GM19455 (cell line): ENCODE results near the gene PRKCZ.

Experiments used
- ATAC-seq: cut with Tn5 transposase; IDR thresholded peaks from one replicate; pipeline ENCODE4 v1.9.1; 2021; ENCODE audit not compliant: unreplicated experiment

The PRKCZ gene

DNA sequence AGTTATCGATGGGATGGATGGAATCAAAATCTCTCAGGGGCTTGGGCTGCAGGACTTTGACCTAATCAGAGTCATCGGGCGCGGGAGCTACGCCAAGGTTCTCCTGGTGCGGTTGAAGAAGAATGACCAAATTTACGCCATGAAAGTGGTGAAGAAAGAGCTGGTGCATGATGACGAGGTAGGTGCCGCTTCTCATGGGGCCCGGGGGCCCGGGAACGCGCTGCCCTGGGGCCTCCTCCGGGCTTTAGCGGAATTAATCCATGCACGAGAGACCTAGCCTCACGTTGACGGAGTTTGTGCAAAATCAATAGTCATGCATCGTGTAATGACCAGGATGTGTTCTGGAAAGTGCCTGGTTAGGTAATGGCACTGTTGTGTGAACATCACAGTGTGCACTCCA, 100.6 kb downstream of the PRKCZ start:
- ATAC-seq = no peak

DNA sequence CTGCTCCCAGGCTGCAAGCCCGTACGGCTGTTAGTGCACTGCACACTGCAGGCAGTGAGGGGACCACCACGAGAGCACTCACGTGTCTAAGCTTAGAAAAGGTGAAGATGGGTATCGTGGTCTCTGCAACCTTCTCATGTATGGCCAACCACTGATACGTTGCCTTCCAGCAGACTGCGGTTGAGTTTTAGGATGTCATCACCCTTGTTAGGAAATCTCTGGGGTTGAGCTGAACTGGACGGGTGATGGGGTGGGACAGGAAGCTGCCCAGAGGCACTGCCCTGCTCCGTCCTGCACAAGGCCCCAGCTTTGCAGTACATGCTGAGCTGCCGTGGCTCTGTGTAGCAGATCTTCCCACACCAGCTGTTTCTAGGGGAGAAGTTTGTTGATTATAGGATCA, 101.0 kb downstream of the PRKCZ start:
- ATAC-seq = no peak

DNA sequence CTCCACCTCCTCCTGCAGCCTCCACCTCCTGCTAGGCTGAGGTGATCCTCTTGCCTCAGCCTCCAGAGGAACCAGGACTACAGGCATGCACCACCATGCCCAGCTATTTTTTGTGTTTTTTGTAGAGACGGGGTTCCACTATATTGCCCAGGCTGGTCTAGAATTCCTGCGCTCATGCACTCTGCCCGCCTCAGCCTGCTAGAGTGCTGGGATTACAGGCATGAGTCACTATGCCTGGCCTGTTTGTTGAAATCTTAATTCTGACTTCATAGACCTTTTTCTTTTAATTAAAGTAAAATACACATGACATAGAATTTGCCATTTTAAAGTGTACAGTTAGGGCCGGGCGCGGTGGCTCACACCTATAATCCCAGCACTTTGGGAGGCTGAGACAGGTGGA, 101.7 kb downstream of the PRKCZ start:
- ATAC-seq = no peak

DNA sequence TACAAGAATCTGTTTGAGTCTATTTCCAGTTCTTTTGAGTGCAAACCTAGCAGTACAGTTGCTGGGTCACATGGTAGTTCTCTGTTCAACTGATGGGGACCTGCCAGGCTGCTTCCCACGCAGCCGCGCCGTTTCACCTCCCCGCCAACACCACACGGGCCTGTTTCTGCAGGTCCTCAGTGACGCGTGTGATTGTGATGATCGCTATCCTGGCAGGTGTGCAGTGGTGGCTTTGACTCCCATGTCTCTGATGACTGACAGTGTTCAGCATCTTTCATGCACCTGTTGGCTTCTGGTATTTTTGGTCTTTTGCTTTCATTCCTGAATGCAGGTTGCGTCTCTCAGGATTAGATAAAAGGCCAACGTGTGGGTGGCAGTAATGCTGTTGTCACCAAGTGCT, 102.7 kb downstream of the PRKCZ start:
- no peak for ATAC-seq

DNA sequence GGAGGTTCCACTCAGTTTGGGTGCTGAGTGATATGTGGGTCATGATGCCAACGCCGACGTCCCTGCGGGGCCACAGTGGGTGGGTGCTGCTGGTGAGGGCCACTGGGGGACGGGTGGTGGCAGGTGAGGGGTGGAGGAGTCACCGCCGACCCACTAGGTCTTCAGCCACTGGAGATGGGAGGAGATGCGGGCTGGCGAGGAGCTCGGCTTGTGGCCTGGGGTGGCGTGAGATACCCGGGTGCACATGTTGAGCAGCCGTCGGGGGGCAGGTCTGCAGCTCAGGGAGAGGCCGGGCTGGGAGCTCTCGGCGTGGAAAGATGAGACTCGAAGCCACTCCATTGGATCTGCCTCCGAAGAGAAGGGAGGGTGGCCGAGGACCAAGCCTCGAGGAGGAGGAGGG, 103.8 kb downstream of the PRKCZ start:
- no peak for ATAC-seq

DNA sequence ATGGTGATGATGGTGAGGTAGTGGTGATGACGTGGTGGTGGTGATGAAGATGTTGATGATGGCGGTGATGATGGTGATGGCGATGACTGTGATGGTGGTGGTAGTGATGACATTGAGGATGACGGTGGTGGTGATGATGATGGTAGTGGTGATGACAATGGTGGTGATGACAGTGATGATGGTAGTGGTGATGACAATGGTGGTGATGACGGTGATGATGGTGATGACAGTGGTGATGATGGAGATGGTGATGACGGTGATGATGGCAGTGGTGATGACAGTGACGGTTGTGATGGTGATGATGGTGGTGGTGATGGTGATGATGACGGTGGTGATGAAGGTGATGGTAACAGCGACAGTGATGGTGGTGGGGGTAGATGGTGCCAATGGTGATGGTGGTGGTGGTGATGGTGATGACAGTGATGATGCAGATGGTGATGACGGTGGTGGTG, 105.0 kb downstream of the PRKCZ start:
- no peak for ATAC-seq

DNA sequence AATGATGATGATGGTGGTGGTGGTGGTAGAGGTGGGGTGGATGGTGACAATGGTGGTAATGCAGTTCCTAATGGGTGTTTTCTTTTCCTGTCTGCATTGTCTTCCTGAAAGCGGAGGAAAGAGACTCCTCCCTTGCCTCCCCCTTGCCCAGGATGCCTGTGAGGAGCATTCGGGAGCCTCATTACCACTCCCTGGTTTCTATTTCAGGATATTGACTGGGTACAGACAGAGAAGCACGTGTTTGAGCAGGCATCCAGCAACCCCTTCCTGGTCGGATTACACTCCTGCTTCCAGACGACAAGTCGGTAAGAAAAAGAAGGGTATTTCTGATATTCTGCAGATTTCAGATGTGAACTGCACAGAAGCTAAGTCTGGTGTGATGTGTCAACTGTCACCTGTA, 105.6 kb downstream of the PRKCZ start:
- ATAC-seq = no peak

DNA sequence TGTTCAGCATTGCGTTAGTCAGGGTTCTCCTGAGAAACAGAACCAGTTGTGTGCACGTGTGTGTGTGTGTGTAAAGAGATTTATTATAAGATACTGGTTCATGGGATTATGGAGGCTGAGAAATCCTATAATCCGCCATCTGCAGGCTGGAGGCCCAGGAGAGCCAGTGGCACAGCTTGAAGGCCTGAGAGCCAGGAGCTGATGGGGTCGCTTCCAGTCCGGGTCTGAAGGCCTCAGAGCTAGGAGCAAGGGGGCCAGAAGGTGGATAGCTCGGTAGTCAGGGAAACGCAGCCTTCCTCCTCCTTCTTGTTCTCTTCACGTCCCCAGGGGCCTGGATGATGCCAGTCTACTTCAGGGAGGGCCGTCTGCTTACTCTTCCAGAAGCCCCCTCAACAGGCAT, 106.7 kb downstream of the PRKCZ start:
- ATAC-seq = no peak

DNA sequence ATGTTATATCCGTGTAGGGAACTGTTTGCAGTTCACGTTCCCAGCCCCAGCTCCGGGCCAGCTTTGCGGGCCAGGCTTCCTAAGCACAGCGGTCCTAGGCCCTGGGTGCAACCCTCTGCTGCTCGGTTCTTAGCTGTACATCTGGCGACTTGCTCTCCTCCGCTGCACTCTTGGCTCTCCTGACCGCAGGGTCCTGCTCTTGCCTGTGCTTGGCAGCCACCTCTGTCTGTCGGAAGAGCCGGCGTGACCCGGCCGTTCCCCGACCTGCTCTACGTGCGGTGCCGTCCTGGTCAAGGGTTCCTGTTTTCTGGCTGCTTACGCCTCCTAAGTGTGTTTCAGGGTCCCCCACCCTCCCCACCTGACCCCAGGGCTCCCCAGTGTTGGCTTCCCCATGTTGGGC, 107.6 kb downstream of the PRKCZ start:
- no peak for ATAC-seq

DNA sequence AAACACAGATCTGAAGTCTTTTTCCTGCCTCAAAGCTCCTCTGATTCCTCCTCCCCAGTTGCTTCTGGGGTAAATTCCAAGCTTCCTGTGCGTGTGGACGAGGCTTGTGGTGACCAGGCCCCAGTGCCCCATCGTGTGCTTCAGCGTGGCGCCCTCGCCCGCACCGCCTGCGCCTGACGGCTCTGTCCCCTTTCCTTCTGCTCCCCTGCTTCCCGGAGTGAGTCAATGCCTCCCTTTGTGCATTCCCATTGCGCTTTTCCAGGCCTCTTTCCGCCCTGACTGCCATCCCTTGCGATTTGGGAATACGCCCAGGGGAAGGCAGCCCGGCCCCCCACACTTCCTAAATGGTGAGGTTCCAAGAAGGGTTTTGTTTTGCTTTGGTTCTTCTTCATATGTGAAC, 108.1 kb downstream of the PRKCZ start:
- no peak for ATAC-seq

DNA sequence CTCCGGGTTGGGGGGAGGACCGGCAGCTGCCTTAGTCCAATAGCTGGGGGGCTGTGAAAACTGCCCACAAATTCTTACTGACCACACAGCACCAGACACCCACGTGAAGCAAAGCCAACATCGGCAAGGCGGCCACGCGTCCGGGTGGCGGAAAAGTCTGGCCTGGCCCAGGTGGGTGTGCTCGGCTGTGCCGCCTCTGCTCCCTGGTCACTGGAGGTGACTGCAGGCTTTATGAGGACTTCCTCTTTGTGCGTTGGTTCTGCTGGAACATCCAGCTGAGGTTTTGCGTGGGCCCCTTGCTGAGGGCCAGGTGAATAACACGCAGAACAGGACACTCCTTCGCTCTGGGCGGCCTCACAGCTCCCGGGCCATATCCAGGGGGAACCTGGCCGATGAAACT, 108.9 kb downstream of the PRKCZ start:
- ATAC-seq = no peak

DNA sequence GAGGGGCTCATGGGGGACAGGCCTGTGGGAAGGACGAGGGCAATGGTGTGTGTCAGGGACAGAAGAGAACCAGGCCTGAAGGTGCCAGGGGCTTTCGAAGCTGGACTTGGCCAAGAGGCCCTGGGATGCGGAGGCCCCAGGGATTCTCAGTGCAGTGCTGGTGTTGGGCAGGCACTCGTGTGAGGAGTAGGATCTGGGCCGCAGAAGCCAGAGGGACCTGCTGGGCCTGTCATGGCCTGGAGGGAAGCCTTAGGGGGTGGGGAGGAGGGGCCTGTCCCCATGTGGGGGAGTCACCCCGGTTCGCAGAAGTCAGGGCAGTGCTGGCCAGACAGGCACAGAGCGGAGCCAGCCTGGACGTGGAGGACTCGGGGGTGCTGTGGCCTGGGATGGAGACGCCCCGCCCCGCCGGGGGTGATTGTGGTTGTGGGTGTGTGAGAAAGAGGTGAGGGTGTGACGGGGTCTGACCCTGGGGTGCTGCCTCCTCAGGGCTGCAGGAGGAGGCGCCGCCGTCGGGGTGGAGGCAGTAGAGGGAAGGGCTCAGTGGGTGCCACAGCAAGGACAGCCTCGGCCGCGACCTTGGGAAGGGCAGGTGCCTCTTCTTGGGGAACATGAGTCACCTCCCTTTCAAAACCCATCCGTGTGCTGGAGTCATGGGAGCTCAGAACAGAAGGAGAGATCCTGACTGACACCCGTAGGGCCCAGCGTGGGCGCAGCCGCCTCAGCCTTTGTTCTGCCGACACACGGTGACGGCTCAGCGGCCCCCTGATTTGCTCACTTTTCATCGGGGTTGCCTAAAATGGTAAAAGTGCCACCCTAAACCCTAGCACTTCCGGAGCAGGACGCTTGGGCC, 110.5 kb downstream of the PRKCZ start:
- no peak for ATAC-seq

DNA sequence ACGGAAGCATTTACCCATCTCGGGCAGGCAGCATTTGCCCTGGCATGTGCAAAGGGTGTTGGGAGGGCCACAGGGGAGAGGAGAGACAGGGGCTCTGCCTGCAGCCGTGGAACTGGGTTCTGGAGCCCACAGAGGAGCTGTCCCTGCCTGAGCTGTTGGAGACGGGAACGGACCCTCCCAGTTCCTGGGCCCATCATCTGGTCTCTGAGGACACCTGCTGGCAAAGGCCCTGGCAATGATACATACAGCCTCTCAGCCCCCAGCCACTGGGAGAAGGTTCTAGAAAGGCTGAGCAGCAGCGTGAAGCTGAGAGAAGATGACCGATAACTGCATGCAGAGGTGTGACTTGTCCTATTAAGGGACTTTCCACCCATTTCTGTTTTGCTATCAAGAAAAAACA, 113.0 kb downstream of the PRKCZ start:
- no peak for ATAC-seq

DNA sequence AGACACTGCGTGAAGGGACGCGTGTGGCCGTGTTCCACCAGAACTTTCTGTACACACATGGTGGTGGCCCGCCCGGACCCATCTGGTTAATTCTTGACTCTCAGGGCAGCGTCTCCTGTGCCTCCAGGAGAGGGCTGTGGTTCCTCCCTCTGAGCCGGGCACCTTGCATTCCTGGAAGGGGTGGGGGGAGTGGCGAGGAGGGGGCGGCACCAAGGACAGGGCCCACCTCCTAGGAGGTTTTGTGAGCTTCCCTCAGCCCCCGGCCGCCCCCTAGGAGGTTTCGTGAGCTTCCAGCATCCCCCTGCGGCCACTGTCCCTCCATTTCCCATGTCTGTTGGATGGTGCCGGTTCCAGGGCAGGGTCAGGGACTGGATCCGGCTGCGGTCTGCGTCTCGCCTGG, 115.4 kb downstream of the PRKCZ start:
- ATAC-seq = no peak

DNA sequence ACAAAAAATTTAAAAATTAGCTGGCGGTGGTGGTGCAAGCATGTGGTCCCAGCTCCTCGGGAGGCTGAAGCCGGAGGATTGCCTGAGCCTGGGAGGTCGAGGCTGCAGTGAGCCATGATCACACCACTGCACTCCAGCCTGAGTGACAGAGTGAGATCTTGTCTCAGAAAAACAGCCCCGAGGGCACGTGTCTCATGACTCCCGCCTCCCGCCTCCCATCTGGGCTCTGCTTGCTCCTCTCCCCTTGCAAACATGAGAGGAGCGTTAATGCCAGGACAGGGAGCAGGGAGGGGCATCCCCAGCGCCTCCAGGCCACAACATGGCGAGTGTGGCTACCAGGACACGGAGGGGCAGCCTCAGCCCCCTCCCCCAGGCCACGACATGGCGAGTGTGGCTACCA, 116.0 kb downstream of the PRKCZ start:
- no peak for ATAC-seq

DNA sequence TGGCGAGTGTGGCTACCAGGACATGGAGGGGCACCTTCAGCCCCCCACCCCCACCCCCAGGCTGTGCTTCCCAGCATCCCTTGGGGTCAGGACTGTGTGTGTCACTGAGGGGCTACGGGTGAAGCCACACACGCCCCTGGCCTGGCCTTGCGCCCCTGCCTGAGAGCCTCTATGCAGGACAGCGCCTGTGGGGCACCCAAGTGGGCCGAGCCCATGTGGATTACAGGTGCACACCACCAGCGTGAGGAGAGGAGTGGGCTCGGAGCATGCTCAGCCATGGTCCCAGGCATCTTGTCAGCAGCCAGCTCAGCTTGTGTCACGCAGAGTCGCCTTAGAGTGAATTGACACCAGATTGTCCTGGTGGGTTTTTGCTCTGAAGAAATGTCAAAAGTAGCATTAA, 116.5 kb downstream of the PRKCZ start:
- ATAC-seq = no peak

DNA sequence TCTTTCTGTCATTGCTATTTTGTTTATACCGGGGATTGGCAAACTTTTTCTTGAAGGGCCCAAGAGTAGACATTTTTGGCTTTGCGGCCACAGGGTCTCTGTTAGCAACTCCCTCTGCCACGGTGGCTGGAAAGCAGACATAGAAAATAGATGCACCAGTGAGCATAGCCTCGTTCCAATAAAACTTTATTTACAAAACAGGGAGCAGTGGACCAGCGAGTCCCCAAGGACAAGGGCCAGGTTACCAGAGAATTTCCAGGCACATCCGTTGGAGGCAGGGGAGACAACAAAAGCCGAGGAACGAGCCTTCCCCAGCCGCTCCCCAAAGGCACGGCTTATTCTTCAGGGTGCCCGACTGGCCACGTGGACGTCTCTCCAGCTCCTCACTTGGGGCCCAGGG, 117.9 kb downstream of the PRKCZ start:
- ATAC-seq = no peak

DNA sequence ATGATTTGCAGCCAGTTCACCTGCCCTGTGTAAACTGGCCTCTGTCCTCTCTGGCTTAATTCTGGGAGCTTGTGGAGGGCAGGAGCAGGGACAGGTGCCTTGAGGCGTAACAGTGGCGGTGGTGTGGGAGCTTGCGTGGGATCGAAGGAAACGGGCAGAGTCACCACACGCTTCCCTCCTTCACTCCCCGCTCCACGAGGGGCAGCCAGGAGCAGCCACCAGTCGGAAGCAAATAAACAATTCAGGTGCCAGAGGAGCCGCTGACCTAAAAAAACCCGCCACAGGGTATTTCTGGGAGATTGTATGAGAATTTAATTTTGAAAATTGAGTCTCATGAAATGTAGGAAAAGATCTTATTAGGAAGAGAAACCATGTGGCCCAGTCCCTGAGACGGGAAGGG, 118.3 kb downstream of the PRKCZ start:
- no peak for ATAC-seq

DNA sequence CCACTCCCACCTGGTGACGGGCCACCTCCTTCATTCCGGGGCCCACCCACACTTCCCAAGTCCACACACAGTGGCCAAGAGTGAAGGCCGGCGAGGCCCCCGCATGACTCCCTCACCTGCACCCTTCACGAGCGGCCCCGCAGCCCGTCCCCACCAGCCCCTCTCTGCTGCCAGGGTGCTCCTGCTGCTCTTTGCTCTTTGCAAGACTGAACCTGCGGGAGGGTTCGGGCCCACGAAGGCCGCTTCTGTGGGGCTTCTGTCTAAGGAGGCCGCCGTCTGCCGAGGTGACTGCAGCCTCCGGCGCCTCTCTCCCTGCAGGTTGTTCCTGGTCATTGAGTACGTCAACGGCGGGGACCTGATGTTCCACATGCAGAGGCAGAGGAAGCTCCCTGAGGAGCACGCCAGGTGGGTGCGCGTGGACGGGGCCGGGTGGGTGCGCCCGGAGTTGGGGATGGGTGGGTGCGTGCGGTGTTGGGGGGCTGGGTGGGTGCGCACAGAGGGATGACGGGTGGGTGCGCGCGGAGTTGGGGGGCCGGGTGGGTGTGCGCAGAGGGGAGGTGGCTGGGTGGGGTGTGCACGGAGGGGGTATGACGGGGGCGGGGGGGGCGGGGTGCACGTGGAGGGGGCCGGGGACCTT, 119.1 kb downstream of the PRKCZ start:
- ATAC-seq = no peak

DNA sequence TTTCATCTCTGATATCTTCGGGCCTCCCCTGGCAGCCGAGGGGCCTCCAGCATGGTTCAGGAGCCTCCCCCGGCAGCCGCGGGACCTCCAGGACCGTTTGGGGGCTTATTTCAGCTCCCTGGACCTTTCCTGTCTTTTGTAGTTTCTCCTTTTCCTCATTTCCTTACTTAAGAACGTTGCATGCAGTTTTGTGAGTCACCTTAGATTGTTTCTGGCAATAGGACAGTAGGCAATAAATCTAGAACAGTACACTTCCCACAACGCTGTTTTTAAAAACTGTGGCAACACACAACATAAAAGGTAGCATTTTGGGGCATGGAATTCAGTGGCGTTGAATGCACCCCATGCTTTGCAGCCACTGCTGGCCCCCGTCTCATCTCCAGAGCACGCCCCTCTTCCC, 120.0 kb downstream of the PRKCZ start:
- no peak for ATAC-seq

DNA sequence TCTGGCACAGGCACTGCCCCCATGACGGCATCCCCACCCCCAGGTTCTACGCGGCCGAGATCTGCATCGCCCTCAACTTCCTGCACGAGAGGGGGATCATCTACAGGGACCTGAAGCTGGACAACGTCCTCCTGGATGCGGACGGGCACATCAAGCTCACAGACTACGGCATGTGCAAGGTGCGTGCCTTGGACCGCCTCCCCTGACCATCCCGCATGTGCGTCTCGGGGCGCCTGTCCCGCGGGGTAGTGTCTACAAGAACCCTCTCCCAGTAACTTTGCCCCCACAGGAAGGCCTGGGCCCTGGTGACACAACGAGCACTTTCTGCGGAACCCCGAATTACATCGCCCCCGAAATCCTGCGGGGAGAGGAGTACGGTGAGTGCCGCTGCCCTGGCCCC, 121.8 kb downstream of the PRKCZ start:
- ATAC-seq = no peak

DNA sequence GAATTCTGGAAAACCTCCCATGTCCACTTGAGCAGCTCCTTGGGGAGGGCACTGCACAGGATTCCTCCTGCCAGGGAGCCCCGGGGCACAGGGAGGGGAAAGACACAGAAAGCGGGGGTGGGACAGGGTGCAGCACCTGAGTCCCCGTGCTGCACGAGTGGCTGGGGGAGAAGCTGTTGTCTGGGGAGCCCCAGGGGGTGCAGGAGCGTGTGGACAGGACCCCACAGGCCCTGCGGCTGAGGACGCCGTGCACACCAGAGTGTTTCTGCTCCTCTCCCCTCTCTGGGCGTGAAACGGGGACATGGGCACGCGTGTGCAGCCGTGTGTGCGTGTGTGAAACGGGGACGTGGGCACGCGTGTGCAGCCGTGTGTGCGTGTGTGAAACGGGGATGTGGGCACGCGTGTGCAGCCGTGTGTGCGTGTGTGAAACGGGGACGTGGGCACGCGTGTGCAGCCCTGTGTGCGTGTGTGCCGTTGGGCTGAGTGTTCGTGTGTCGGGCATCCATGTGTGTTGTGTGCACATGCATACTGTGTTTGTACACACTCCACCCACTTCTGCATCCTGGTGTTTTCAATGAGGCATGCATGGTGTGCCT, 122.4 kb downstream of the PRKCZ start:
- ATAC-seq = no peak
